Daoy (cell line): ENCODE data around the gene POLD1. TPM values are rescaled to one million over a fixed set of nuclear protein-coding genes. Genes with fewer than 3 reads are reported as not detected.
"Not testable (repeated sequence)": the region's sequence is repeated elsewhere in the genome, so short reads cannot be mapped to it uniquely, and the experiment has no call there.

Experiments
- DNase-seq: peaks from one replicate; pipeline ENCODE4 v3.0.0-alpha.2; 2015; ENCODE audit warnings: low read depth
- total RNA-seq: library from RNA; depleted of rRNA; stranded (reverse); fragments of >200 nt; shearing (Covaris generic); gene quantifications from 2 replicates; pipeline ENCODE4 v1.2.3, GENCODE V29; 2014; rRNA removed

The POLD1 gene
- total RNA-seq: 84.5 and 99.5 TPM in 2 replicates

DNA sequence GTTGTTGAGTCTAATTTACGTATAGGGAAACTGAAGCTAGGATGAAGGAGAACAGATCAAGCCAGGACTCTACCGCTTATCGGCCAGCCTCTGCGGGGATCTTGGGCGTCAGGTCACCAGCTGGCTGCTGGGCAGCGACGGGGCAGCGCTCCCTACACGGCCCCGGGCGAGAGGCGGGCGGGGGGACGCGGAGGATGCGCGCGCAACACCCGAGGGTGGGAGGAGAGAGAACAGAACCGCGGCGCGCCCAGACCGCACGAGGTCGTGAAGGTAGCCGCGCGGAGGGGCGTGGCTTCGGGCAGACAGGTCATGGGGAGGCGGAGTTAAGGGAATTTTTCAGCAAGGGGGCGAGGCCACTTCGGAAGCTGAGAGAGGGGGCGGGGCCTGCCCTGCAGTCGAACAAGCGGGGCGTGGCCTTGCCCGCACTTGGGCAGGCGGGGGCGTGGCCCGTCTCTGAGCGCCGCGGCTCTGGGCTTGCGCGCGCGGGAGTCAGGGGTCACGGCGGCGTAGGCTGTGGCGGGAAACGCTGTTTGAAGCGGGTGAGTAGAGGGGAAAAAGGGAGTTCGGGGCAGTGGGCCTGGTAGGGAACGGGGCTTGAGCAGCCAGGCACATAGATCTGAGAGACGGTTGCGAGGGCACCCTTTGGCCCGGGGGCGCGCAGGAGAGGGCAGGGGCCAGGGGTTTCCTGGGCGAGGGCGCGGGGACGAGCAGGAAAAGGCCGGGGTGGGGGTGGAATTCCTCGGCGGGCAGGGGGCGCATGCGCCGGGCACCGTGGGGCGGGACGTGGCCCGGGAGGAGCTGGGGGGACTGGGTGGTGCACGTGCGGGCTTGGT is at the start of gene POLD1:
TSS of gene POLD1 (plus strand) at position 496 of the 833 bp plus-strand sequence. CDS start 14,505 bp downstream, outside the sequence.
- peak; percentile 99 for DNase-seq

DNA sequence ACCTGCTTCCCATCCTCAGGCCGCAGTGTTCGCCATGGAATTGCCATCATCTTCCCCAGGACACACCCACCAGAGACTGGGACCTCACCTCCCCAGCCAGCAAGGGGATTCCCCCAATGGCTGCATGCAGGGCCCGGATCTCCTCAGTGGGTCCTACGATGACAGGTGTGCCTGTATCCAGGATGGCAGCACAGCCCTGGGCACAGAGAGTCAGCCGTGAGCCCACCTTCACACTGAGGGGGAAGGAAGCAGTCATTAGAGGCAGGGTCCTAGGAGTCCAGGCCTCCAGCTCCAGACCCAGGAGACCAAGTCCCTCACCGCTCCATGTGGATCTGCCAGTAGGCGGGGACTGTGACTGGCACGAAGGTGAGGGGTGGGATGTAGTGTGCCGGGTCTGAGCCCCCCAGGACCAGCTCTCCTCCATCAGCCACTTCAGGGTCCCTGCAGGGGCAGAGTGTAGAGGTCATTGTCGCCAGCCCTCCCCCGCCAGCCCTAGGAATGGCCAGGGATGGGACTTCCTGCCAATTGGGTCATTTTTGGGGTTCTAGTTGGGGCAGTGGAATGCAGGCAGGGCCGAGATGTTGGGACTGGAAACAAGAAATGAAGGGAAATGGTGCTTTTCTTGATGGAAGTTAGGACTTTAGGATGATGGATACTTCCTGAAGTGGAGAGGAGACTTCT is 49.3 kb upstream of the POLD1 start:
- DNase-seq: no peak

DNA sequence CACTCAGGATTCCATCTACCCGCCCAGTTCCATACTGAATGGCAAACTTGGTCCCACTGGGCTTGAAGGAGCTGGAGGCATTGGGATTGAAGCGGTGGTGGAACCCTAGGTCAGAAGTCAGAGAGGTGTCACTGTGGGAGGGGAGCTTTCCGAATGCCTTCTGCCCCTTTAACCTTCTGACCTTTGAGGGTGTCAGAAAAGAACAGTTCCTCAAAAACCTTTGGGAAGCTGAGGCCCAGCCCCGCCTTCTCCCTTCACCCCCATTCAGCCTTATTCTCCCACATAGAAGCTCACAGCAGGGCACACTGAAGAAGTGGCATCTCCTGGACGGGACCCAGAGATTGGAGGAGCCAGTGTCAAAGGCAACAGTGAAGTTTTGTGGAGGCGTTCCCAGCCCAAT is 47.1 kb upstream of the POLD1 start:
- not testable (repeated sequence) for DNase-seq

DNA sequence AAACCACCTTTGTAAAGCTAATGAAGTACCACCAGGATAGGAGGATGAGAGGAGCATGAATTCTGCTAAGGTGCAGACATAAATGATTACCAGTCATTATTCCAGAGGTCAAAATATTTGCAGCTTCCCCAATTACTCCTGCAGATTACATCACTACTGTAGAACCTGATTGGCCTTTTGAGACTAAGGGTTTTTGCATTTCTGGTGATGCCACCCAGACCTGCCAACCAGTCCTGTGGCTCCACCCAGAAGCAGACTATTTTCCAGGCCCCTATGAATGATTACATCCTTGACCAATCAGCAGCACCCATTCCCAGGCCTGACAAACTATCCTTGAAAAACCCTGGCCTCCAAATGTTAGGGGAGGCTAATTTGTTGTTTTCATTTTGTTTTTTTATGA is 43.8 kb upstream of the POLD1 start:
- no peak for DNase-seq

DNA sequence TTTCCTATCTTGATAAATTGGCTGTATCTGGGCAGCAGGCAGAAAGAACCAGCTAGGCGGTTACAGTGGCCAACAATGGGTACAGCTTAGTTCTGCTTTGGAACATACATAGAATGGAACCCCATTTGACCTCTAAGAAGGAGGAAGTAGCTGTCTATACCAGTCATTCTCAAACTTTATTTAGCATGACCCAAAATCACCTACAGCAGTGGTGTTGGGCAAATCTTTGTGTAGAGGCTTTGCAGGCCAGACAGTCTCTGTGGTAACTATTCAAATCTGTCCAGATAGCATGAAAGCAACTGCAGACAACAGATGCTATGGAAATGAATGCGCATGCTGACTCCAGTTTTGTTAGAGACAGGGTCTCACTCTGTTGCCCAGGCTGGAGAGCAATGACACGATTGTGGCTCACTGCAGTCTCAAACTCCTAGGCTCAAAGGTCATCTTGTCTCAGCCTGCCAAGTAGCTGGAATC is 43.0 kb upstream of the POLD1 start:
- no peak for DNase-seq

DNA sequence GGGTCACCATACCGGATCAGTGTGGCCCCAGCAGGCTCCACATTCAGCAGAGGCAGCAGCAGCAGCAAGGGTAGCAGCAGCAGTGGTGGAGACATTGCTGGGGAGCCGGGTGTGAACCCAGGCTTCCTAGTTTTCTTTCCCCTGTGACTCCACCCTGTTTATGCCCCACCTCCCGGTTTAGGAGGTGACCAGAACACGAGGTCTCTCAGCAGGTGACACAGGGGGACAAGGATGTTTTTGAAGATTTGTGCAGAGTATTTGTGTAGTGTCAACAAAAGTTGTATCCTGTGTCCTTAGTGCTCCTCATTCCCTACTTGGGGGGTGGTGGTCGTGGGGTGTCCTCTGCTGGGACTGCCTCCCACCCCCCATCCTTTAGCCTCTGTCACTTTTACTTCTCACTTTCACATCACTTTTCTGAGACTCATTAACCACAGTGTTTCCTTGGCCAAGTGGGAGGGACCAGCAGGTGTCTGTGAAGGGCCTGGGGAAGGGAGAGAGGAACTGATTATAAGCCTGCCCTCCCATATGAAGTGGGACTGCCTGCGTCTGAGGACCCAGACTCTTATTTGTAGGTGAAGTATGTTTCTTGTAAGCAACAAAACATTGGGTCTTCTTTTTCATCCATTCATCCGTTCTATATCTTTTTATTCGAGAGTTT is 39.4 kb upstream of the POLD1 start:
- DNase-seq: no peak

DNA sequence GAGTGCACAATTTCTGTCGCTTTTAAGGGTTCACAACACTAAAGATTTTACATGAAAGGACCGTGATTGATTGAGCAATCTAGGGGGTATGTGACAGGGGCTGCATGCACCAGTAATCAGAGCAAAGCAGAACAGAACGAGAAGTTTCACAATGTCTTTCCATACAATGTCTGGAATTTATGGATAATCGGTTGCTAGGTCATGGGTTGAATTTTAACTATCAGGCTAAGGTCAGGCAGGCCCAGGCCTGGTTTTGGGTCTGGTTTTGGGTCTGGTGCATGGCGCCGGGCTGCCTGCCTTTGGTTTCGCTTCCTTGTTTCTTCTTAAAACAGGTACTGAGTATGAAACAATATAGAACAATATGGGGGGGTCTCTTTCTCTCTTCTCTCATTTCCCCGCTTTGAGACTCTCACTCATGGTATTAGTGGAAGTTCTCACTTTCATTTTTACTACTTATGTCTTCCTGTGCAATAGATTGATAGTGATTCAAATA is 37.0 kb upstream of the POLD1 start:
- not testable (repeated sequence) for DNase-seq

DNA sequence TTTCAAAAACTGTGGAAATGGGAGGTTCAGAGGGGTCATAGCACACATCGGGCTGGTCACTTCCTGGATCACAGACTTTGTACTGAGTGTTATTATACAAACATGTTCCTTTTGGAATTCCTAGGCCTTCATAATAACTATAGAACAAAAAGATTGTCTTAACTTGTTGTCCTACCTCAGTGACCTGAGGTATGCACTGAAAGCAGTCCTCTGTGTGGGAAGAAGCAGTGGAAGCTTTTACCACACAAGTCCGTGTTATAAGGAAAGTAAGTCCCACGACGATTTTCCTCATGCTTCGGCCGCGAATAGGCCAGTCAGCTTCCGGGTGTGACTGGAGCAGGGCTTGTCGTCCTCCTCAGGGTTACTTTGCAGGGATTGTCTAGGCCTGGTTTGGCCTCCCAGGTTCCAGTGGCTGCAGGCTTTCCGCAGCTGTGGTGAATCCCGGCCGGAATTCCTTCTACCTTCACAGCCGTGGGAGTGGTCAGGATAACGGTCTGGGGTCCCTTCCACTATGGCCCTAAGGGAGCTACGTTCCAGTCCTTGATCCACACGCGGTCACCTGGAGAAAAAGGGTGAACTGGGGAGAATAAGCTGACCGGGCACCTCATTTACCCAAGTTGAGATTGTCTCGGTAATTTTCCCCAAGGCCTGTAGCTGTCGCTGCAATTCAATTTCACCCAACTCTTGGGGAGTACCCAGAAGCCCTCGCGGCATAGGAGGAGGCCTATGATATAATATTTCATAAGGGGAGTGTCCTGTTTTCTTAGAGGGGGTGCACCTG is 34.7 kb upstream of the POLD1 start:
- DNase-seq: no peak

DNA sequence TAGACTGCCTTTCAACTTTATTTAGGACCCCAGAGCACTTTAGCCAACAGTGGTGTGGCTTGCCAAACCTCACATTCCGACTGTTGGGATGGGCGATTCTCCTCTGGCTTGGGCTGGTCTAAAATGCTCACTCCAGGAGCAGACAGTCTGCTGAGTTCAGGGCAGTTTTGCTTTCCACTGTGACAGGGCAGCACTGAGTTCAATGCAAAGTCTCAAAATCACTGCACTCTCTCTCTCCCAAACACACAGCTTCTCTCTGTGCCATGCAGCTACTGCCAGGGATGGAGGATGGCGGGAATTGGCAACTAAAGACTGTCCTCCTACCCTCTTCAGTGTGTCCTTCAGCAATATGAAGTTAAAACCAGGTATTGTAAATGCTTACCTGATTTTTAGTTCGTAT is 31.9 kb upstream of the POLD1 start:
- no peak for DNase-seq

DNA sequence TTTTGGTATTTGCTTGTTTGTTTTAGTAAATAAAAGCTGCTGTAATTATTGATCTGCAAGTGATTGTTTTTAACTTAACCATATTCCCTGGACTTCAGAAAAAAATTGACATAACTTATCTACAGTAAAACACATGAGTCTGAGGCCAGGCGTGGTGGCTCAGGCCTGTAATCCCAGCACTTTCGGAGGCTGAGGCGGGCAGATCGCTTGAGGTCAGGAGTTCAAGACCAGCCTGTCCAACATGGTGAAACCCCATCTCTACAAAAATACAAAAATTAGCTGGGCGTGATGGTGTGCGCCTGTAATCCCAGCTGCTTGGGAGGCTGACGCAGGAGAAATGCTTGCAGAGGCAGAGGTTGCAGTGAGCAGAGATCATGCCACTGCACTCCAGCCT is 30.7 kb upstream of the POLD1 start:
- not testable (repeated sequence) for DNase-seq

DNA sequence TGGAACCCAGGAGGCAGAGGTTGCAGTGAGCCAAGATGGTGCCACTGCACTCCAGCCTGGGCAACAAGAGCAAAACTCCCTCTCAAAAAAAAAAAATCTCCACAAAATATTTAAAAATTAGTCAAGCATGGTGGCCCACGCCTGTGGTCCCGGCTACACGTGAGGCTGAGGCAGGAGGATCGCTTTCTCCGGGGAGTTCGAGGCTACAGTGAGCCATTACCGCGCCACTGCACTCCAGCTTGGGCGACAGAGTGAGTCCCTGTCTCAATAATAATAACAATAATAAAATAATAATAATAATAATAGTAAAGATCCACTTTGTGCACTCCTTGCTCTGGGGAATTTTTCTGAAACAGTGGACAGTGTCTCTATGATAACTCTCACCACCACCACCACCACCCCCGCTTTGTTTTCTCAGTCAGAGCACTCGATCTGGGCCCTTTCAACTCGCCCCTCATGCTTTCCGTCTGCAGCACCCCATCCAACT is 27.4 kb upstream of the POLD1 start:
- DNase-seq: no peak

DNA sequence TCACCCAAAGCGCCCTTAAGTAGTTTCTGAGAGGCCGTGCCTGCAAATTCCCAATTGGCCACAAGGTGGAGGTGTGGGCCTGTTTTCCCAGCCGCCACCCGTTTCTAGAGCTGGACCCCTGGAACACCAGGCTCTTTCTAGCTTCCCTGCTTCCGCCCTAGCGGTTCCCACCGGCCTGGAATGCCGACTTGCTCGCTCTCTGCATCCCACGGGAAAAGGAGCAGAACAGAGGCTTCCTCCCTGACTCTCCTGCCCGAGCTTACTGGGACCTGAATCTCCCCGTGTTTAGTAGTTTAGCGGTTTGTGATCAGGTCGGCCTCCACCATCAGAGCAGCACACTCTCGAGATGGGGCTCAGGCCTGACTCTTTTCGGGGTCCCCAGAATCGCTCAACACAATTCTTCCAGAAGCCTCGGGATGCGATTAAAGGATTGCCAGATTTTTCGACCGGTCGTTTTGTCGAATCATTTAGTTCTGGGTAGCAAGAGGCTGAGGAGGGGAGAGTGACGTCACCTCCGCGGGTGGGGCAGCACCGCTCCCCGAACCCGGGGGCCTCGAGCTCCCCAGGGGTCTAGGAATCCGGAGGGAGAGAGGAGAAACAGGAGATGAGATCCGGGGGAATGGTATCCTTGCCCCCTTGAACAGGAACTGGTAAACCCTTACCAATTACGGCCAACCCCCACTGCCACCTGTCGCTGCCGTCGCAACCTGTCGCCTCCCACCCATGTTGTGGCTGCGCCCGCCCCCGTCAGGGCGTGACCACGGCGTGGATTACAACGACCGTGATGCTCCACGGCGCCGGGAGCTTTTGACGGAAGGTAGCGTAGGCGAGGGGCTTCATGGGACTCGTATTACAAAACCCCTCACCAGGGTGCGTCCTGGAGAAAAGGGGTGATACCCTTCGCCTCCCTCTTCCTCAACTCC is 26.7 kb upstream of the POLD1 start:
- peak; percentile 65 for DNase-seq

DNA sequence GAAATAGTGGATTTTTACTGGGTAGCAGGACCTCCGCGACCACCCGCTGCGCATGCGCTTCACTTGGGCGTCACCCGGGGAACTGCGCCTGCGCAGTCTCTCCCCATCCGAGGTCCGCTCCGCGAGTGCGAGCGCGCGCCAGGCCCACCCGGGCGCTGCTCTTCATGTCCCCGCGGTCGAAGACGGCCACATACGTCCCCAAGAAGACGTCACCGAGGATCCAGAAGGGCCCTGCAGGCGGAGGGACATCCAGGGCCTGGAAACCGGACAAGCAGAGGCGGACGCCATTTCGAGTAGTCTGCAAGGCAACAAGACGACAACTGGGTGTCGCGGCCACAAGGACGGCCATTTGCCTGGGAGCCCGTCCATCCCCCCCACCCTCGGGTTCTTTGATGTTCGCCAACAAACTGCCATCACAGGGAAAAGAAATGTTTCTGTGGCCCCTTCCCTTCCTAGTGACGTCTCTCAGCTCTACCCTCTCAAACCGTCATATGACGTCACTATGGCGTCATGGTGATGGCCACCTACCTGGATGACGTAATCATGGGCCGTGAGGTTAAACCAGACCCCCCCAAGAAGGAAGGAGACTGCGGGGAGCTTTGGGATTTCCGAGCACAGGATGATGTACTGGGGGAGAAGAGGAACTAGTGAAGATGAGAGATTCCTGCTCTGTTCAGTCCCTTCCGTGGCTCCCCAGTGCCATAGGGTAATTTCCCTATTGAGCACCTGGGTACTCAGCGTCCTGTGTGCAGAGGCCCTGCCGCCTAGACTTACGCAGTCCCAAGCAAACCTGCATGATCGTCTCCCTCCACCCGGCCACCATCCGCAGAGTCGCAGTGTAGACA is 25.4 kb upstream of the POLD1 start:
- DNase-seq: no peak

DNA sequence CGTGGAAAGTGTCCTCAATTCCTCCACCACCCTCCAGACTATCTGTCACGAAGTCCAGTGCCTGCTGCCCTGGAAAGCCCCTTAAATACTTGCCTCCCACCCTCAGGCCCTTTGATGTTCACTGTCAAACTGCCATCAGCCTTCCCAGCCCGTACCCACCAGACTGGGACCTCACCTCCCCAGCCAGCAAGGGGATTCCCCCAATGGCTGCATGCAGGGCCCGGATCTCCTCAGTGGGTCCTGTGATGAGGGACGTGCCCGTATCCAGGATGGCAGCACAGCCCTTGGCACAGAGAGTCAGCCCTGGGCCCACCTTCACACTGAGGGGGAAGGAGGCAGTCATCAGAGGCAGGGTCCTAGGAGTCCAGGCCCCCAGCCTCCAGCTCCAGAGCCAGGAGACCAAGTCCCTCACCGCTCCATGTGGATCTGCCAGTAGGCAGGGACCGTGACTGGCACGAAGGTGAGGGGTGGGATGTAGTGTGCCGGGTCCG is 24.8 kb upstream of the POLD1 start:
- no peak for DNase-seq

DNA sequence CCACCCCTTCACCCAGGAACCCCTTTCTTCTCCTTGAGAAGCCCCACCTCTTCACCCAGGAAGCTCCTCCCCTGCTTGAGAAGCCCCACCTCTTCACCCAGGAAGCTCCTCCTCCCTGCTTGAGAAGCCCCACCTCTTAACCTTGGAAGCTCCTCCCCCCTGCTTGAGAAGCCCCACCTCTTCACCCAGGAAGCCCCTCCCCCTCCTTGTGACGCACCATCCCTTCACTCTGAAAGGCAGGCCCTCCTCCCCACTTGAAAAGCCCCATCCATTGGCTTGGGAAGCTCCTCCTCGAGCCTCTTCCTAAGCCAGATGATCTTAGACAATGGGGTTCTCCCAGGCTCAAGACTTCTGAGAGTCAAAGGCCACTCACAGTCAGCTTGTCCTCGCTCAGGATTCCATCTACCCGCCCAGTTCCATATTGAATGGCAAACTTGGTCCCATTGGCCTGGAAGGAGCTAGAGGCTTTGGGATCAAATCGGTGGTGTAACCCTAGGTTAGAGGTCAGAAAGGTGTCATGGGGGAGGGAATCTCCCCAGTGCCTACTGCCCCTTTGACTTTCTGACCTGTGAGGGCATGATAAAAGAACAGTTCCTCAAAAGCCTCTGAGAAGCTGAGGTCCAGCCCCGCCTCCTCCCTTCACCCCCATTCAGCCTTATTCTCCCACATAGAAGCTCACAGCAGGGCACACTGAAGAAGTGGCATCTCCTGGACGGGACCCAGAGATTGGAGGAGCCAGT is 22.7 kb upstream of the POLD1 start:
- DNase-seq: peak; percentile 23

DNA sequence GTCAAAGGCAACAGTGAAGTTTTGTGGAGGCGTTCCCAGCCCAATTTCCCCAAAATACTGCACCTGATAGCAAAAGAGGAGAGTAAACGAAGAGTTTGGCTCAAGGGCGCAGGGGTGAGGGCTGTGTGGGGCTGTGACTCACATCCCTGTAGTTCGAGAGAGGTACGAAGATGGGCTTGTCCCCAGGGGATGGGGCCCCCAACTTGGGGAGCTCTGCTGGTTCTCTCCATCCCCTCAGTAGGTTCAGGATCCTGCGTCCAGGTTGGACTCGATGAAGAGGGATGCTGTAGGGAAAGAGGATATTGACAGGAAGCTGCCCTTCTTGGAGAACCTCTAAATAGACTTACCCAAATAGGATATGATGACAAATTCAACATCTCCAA is 22.1 kb upstream of the POLD1 start:
- DNase-seq: no peak

DNA sequence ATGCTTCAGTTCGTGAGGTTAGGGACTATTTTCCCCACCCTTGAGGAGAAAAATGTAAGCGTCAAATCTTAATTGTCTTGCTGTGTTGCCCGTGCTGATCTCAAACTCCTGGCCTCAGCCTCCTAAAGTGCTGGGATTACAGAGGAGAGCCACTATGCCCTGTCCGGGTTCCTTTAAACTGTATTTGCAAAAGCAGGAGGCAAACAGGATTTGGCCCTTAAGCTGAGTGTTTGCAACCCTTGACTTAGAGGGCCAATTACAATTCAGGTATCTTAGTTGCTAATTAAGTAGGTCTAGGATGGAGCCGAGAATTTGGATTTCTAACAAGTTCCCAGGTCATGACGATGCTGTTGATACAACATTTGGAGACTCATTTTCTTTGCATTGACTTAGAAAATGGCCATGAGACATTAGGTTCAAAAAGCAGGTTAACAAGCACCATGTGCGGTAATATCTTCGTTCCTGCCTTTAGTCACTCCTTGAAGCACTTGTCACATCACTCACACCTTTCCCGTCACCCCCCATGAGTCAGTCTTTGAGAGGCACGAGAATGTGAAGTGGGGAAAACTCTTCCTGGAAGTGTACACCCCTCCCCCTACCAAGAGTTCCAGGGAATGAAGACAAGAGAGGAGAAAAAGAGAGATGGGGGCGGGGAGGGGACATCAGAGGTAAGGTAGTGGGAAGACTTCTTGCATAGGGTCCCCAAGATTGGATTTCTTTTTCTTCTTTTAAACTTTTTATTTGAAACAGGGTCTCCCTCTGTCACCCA is 21.3 kb upstream of the POLD1 start:
- DNase-seq: peak; percentile 32
